Heart left ventricle (tissue), 16 donors: Measurements from ENCODE around the gene METRN. TPM values are rescaled to one million over a fixed set of nuclear protein-coding genes. Genes with fewer than 3 reads are reported as not detected.

Source experiments
- ATAC-seq, 4 donors: fragments of 200-7000 bp; cut with Tn5 transposase; one replicate each; pipeline ENCODE4 v1.9.1; 2020 to 2022; ENCODE audit warnings: moderate library complexity in 4 of 4, mild to moderate bottlenecking in 3 of 4, moderate number of reproducible peaks in 1 of 4
- DNase-seq, 5 donors: peaks; one replicate each; pipeline ENCODE4 v3.0.0-alpha.2; 2020
- H3K27ac ChIP-seq, 12 donors: fragments of 200-600 bp; sonication (generic) in 4 of 12; one replicate each; pipeline versions ENCODE4 v1.5.0 to v1.8.0; 2016 to 2022; ENCODE audit warnings: mild to moderate bottlenecking in 2 of 12
- H3K27me3 ChIP-seq, 9 donors: fragments of 200-600 bp; sonication (generic) in 2 of 9; one replicate each; pipeline versions ENCODE4 v1.5.1 to v1.8.0; 2016 to 2022; ENCODE audit warnings: mild to moderate bottlenecking in 3 of 9
- H3K36me3 ChIP-seq, 9 donors: fragments of 200-600 bp; sonication (generic) in 2 of 9; one replicate each; pipeline versions ENCODE4 v1.5.0 to v1.8.0; 2018 to 2022; ENCODE audit warnings: mild to moderate bottlenecking in 2 of 9
- H3K4me1 ChIP-seq, 12 donors: fragments of 200-600 bp; sonication (generic) in 4 of 12; one replicate each; pipeline versions ENCODE4 v1.5.0 to v1.8.0; 2016 to 2022; ENCODE audit warnings: mild to moderate bottlenecking in 3 of 12
- H3K4me3 ChIP-seq, 12 donors: fragments of 200-600 bp; sonication (generic) in 4 of 12; one replicate each; pipeline versions ENCODE4 v1.5.0 to v1.8.0; 2017 to 2022; ENCODE audit warnings: mild to moderate bottlenecking in 9 of 12, moderate library complexity in 4 of 12
- H3K9me3 ChIP-seq, 12 donors: fragments of 200-600 bp; sonication (generic) in 4 of 12; one replicate each; pipeline versions ENCODE4 v1.5.0 to v1.8.0; 2016 to 2022; ENCODE audit warnings: mild to moderate bottlenecking in 1 of 12
- POLR2A ChIP-seq, 2 donors: fragments of 450-650 bp; IDR thresholded peaks; one replicate each; pipeline ENCODE4 v1.6.1; 2017; ENCODE audit warnings: antibody characterized with exemption in 2 of 2, mild to moderate bottlenecking in 2 of 2, moderate library complexity in 2 of 2
- WGBS, 4 donors: extraction: QIAGEN DNeasy Blood & Tissue Kit in 2 of 4; methylation state at CpG; one replicate each; pipeline versions ENCODE4 v1.1.5 to v1.1.7; 2013 to 2018; 5-methylcytosine and 5-hydroxymethylcytosine counted together
- intact Hi-C, 10 donors: fragments of 100-400 bp; cut with DNase I; formaldehyde crosslinking; loops; one replicate each; pipeline versions ENCODE4 v1.11.1 to v1.14.2; 2022
- polyA plus RNA-seq, 2 donors: library from polyadenylated mRNA; stranded (reverse); fragments of 200-250 nt; gene quantifications; one replicate each; pipeline ENCODE4 v1.2.3, GENCODE V29; 2013
- total RNA-seq, 9 donors: library from RNA; depleted of rRNA in 2 of 9; stranded (reverse); fragments of >200 nt in 2 of 9; fragmentation: NEBNext Ultra II Directional in 3 of 9; extraction: Animal tissue kit (Norgen Biotek cat#: 25700) in 3 of 9; gene quantifications; one replicate each; pipeline versions ENCODE4 v1.1.0 to v1.2.4, GENCODE V29; 2016 to 2023
- TF ChIP-seq, protein P1 (sequence below), 12 donors: fragments of 200-600 bp; sonication (generic) in 4 of 12; IDR thresholded peaks; one replicate each; pipeline versions ENCODE4 v1.5.0 to v1.8.0; 2018 to 2022; ENCODE audit warnings: antibody characterized with exemption in 12 of 12, mild to moderate bottlenecking in 5 of 12
- donor health status: ischemic (EF 13 %, LVEDD 7.1; RV severe dilation, severe dysfunction).
- donor health status: healthy with polysubstance abuse.
- donor health status: DM: no; HTN: yes; CAD: no.
- donor health status: DM: no; HTN: no; CAD: no.
- donor health status: ischemic (EF 25% LVEDD 6.9; RV normal size, moderate dysfunction).
- donor health status: ischemic (EF 25% LVEDD 5.7; RV mildly dilated, moderate dysfunction).
- donor health status: healthy.
- donor health status: DM: yes; HTN: yes; CAD: no.
- donor health status: ischemic (EF 35%, LVEDD 5.7; RV mildly dilated, moderate dysfunction).
- donor health status: nonischemic (EF 11% LVEDD 7.7; RV severe dilation, severe dysfunction).
- donor health status: DM: yes; HTN: yes; CAD: no.
- donor health status: PGD.
- donor health status: ischemic (EF 29% LVEDD 5.4; RV normal size, mild dysfunction).
- donor health status: nonischemic (EF 23%, LVEDD 6.1; RV moderate dilation, normal function).

Gene METRN
- total and polyA plus RNA-seq, 11 donors: 31.2 to 79.4 (median 60.7) TPM

DNA sequence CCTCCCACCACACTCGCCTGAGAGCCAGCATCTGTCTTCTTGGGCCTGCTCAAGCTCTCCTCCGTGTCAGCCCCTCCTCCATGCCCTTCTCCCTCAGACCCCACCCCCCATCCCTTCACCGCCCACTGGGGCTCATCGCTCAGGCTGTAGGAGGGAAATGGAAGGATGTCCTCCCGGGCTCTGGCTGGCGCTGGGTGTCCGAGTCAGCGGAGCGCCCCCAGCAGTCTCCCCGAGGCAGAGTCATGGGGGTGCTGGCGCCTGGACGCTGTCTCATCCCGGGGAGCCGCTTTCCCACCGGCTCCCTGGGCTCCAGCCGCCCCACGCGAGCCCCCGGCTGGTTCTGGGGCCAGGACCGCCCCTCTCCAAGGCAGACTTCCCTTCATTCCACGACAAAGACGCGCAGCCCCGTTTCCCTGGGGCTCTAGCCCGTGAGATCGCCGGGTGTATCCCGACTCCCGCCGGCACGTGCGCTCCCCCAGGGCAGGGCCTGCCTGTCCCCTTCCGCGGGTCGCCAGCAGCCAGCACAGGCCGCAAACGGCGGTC is 5.6 kb downstream of the METRN start:
- Histone ChIP-seq H3K4me3 (peak overlapping the region; percentile 58 to 92 (median 80)), H3K9me3 (no peaks in the 10 kb centered on the region), H3K27ac (peak overlapping the region; percentile 62 to 98 (median 94)), H3K4me1 (peaks cover 4 to 50% (median 35%) of the 10 kb centered on the region in 12 donors), H3K36me3 (peaks cover 0 to 6% (median 0%) of the 10 kb centered on the region in 9 donors), H3K27me3 (peaks cover 0 to 12% (median 0%) of the 10 kb centered on the region in 9 donors)
- TF ChIP-seq POLR2A (IDR thresholded peaks at IDR 0.05): no peak
- TF ChIP-seq, protein P1, sequence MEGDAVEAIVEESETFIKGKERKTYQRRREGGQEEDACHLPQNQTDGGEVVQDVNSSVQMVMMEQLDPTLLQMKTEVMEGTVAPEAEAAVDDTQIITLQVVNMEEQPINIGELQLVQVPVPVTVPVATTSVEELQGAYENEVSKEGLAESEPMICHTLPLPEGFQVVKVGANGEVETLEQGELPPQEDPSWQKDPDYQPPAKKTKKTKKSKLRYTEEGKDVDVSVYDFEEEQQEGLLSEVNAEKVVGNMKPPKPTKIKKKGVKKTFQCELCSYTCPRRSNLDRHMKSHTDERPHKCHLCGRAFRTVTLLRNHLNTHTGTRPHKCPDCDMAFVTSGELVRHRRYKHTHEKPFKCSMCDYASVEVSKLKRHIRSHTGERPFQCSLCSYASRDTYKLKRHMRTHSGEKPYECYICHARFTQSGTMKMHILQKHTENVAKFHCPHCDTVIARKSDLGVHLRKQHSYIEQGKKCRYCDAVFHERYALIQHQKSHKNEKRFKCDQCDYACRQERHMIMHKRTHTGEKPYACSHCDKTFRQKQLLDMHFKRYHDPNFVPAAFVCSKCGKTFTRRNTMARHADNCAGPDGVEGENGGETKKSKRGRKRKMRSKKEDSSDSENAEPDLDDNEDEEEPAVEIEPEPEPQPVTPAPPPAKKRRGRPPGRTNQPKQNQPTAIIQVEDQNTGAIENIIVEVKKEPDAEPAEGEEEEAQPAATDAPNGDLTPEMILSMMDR (IDR thresholded peaks at IDR 0.05): peak in 3 of 12 donors; percentile 4 to 19 (median 6)
- DNase-seq: peak in 4 of 5 donors; percentile 65 to 73 (median 70)
- intact Hi-C loops: no loop called here
- peak; percentile 50 to 74 (median 64) for ATAC-seq
- WGBS, 4 donors: 0 to 2% (median 1%) methylated on average over 5 to 38 of the region's 38 CpGs

DNA sequence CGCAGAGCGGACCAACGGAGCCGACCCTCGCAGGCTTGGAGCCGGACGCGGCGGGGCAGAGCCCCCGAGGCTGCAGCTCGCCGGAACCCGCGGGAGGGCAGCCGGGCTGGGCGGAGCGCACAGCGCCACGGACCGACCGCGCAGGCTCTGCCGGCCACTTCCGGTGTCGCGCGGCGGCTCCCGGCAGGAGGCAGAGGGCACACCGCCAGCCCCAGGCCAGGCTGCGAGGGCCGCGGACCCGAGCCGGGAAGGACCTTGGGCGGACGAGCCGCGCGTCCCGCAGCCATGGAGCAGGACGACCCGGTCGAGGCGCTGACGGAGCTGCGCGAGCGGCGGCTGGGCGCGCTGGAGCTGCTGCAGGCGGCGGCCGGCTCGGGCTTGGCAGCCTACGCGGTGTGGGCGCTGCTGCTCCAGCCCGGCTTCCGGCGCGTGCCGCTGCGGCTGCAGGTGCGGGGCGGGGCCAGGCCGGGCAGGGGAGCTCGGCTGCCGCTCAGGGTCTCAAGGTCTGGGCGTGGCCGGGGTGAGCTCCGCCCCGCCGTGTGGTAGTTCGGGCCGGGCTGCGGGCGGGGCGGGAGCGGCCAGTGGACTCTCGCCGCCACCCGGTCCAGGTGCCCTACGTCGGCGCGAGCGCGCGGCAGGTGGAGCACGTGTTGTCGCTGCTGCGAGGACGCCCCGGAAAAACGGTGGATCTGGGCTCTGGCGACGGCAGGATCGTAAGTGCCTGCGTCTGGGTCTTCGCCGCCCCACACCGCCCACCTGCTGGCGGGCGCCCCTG is 6.3 kb downstream of the METRN start, which contains the start of gene ANTKMT:
TSS of gene ANTKMT (plus strand) at position 157 of the 775 bp plus-strand sequence. CDS start at position 286, 129 bp downstream.
- Histone ChIP-seq H3K36me3 (peaks cover 0 to 6% (median 0%) of the 10 kb centered on the region in 9 donors), H3K9me3 (no peaks in the 10 kb centered on the region), H3K27me3 (peaks cover 0 to 7% (median 0%) of the 10 kb centered on the region in 9 donors), H3K27ac (peak within 1 kb of the TSS; percentile 62 to 98 (median 94)), H3K4me1 (peaks cover 4 to 45% (median 30%) of the 10 kb centered on the region in 12 donors), H3K4me3 (peak within 1 kb of the TSS; percentile 58 to 92 (median 80))
- ATAC-seq (peak; percentile 34 to 89 (median 75)), DNase-seq (peak; percentile 80 to 88 (median 83))
- WGBS, 4 donors: 1 to 60% (median 6%) methylated on average over 2 to 106 of the region's 106 CpGs
- intact Hi-C loops: no loop called here
- TF ChIP-seq POLR2A (IDR thresholded peaks at IDR 0.05): peak in 1 of 2 donors; percentile 85
- TF ChIP-seq, protein P1 (IDR thresholded peaks at IDR 0.05): peak in 5 of 12 donors; percentile 10 to 24 (median 20)

DNA sequence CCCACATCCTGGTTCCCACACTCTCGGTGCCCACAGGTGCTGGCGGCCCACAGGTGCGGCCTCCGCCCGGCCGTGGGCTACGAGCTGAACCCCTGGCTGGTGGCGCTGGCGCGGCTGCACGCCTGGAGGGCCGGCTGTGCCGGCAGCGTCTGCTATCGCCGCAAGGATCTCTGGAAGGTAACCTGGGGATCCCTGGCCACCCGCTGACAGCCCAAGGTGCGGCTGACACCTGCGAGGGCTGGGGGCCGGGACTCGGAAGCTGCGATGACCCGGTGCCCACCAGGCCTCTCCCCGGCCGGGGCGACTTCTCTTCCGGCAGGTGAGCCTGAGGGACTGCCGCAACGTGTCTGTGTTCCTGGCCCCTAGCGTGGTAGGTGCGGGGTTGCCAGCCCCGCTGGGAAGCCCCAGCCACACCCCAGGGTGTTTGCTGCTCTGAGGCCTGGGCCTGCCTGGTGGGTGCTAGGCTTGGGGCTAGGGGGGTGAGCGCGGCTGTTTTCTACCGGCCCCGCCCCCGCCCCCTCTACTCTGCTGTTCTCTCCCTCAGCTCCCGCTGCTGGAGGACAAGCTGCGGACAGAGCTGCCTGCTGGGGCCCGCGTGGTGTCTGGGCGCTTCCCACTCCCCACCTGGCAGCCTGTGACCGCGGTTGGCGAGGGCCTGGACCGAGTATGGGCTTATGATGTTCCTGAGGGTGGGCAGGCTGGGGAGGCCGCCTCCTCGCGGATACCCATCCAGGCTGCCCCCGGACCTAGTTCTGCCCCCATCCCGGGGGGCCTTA is 7.0 kb downstream of the METRN start:
- ATAC-seq (no peak), DNase-seq (no peak)
- no peak for TF ChIP-seq POLR2A (IDR thresholded peaks at IDR 0.05)
- TF ChIP-seq, protein P1 (IDR thresholded peaks at IDR 0.05): no peak
- Histone ChIP-seq H3K4me3 (peak overlapping the region; percentile 58 to 92 (median 80)), H3K27me3 (peaks cover 0 to 9% (median 0%) of the 10 kb centered on the region in 9 donors), H3K9me3 (no peaks in the 10 kb centered on the region), H3K27ac (peak overlapping the region; percentile 62 to 98 (median 94)), H3K36me3 (peaks cover 0 to 6% (median 0%) of the 10 kb centered on the region in 9 donors), H3K4me1 (peaks cover 4 to 47% (median 29%) of the 10 kb centered on the region in 12 donors)
- intact Hi-C loops: no loop called here
- WGBS, 4 donors: 82 to 89% (median 85%) methylated on average over 26 to 51 of the region's 51 CpGs
